HepG2 (cell line): ENCODE results near the gene PKIB. TPM values are rescaled to one million over a fixed set of nuclear protein-coding genes. Genes with fewer than 3 reads are reported as not detected.

Experiments
- ATAC-seq: fragments of 200-7000 bp; cut with Tn5 transposase; 3 replicates; pipeline ENCODE4 v1.9.1; 2020; ENCODE audit warnings: mild to moderate bottlenecking, moderate library complexity
- BruUV-seq: library from RNA; stranded (reverse); fragments of 400-500 nt; replicated peaks from 2 replicates; lab custom pipeline; 2021; lab: Mats Ljungman, UMichigan
- CTCF ChIA-PET: fragments of 300-600 bp; formaldehyde crosslinking; extraction: SDS; loops from one replicate; lab custom pipeline; 2021; ENCODE audit warnings: low total read pairs, inconsistent platforms, low intra/inter-chr PET ratio; lab: Yijun Ruan, JAX
- POLR2A ChIA-PET: fragments of 350-600 bp; sonication (Branson Sonifier 250); formaldehyde crosslinking; loops from one replicate; lab custom pipeline; 2020; ENCODE audit warnings: antibody characterized with exemption, inconsistent platforms; lab: Yijun Ruan, JAX
- DNase-seq: peaks from one replicate; pipeline ENCODE4 v3.0.0-alpha.2; 2015; ENCODE audit warnings: low spot score
- FAIRE-seq: peaks from 3 replicates; lab custom pipeline; 2011; peaks lifted over from hg19 to GRCh38; lab: Jason Lieb, UNC
- H2AFZ ChIP-seq: one replicate; pipeline ENCODE4 v1.6.1; 2011; ENCODE audit warnings: low read length, inconsistent platforms
- H3K27ac ChIP-seq: fragments of 300-600 bp; 3 replicates; pipeline ENCODE4 v1.8.0; 2011; ENCODE audit warnings: mixed run types, mild to moderate bottlenecking, mixed read lengths, low read length, inconsistent platforms; ENCODE audit not compliant: insufficient read depth; ENCODE audit errors: extremely low read length
- H3K27me3 ChIP-seq, 2 experiments: fragments of 200-600 bp in 1 of 2; 2 replicates in 1 of 2; 3 replicates in 1 of 2; pipeline versions ENCODE4 v1.6.0 to v1.8.0; 2011; ENCODE audit warnings: low read length in 2 of 2, mild to moderate bottlenecking in 2 of 2, moderate library complexity in 2 of 2, inconsistent platforms in 1 of 2; ENCODE audit not compliant: insufficient read depth in 2 of 2, control insufficient read depth in 1 of 2
- H3K36me3 ChIP-seq, 2 experiments: fragments of 200-600 bp in 1 of 2; replicated peaks in 1 of 2; 2 replicates in 1 of 2; 3 replicates in 1 of 2; pipeline versions ENCODE4 v1.5.1 to v1.8.0; 2011; ENCODE audit warnings: low read length in 2 of 2, inconsistent platforms in 1 of 2; ENCODE audit not compliant: insufficient read depth in 2 of 2, control insufficient read depth in 1 of 2
- H3K4me1 ChIP-seq: 2 replicates; pipeline ENCODE4 v1.5.1; 2012; ENCODE audit warnings: low read length, inconsistent platforms; ENCODE audit not compliant: insufficient read depth
- H3K4me2 ChIP-seq: 2 replicates; pipeline ENCODE4 v1.6.0; 2011; ENCODE audit warnings: low read depth, low read length, inconsistent platforms
- H3K4me3 ChIP-seq, 3 experiments: fragments of 200-600 bp in 1 of 3; sonication (generic), shearing (Covaris generic) in 1 of 3; replicated peaks in 1 of 3; 2 replicates each; pipeline ENCODE4 v1.5.1; 2011 to 2016; ENCODE audit warnings: low read length in 3 of 3, inconsistent platforms in 2 of 3, low read depth in 2 of 3, mild to moderate bottlenecking in 2 of 3, control low read depth in 1 of 3, mixed read lengths in 1 of 3; ENCODE audit not compliant: insufficient read depth in 1 of 3
- H3K79me2 ChIP-seq: one replicate; pipeline ENCODE4 v1.6.1; 2011; ENCODE audit warnings: low read length, inconsistent platforms; ENCODE audit not compliant: insufficient read depth
- H3K9ac ChIP-seq: 2 replicates; pipeline ENCODE4 v1.6.0; 2011; ENCODE audit warnings: mild to moderate bottlenecking, low read depth, low read length, inconsistent platforms; ENCODE audit not compliant: insufficient read depth
- H3K9me3 ChIP-seq: 2 replicates; pipeline ENCODE4 v1.5.1; 2012; ENCODE audit warnings: mild to moderate bottlenecking, low read length
- H4K20me1 ChIP-seq: 2 replicates; pipeline ENCODE4 v1.6.0; 2011; ENCODE audit warnings: inconsistent platforms, mild to moderate bottlenecking, low read length, moderate library complexity; ENCODE audit not compliant: insufficient read depth
- ATF7 ChIP-seq, 2 experiments: fragments of 450-650 bp in 1 of 2; sonication (generic) in 1 of 2; formaldehyde crosslinking in 1 of 2; IDR thresholded peaks; 2 replicates each; pipeline versions ENCODE4 v1.4.0 to v1.6.1; 2016 to 2020; ENCODE audit warnings: antibody characterized with exemption in 1 of 2, mild to moderate bottlenecking in 1 of 2, missing genetic modification reagents in 1 of 2
- CREB1 ChIP-seq, 2 experiments: fragments of 450-650 bp in 1 of 2; IDR thresholded peaks; 2 replicates each; pipeline ENCODE4 v1.6.1; 2016 to 2017; ENCODE audit warnings: control low read depth in 1 of 2, mild to moderate bottlenecking in 1 of 2, missing compliant biosample characterization in 1 of 2, missing genetic modification characterization in 1 of 2
- ONECUT2 ChIP-seq: sonication (generic); formaldehyde crosslinking; IDR thresholded peaks from 2 replicates; pipeline ENCODE4 v1.4.0; 2020; ENCODE audit warnings: missing genetic modification reagents
- REPIN1 ChIP-seq: sonication (generic); formaldehyde crosslinking; IDR thresholded peaks from 2 replicates; pipeline ENCODE4 v1.8.0; 2022; ENCODE audit warnings: missing genetic modification reagents, low read depth, mild to moderate bottlenecking, borderline replicate concordance
- STAG1 ChIP-seq: sonication (generic); formaldehyde crosslinking; IDR thresholded peaks from 2 replicates; pipeline ENCODE4 v1.4.0; 2020; ENCODE audit warnings: missing genetic modification reagents
- ZBTB21 ChIP-seq: sonication (generic); formaldehyde crosslinking; IDR thresholded peaks from 2 replicates; pipeline ENCODE4 v1.4.0; 2020; ENCODE audit warnings: missing genetic modification reagents
- ZFP37 ChIP-seq: sonication (generic); formaldehyde crosslinking; IDR thresholded peaks from 2 replicates; pipeline ENCODE4 v1.4.0; 2020; ENCODE audit warnings: missing genetic modification reagents, borderline replicate concordance
- WGBS: methylation state at CpG from one replicate; pipeline ENCODE4 v1.1.6; 2017; ENCODE audit warnings: low lambda C conversion rate; 5-methylcytosine and 5-hydroxymethylcytosine counted together
- in situ Hi-C: cut with HindIII; loops from 2 replicates; pipeline ENCODE4 v1.10.0; 2017; ENCODE audit warnings: low pct_unique_long_range_greater_than_20kb; ENCODE audit not compliant: extremely low pct_ligation_motif_present
- intact Hi-C: fragments of 100-400 bp; cut with micrococcal nuclease; formaldehyde crosslinking; loops from one replicate; pipeline ENCODE4 v1.10.0; 2022; ENCODE audit not compliant: unreplicated experiment
- polyA plus RNA-seq, 8 experiments: library from polyadenylated mRNA; depleted of rRNA in 3 of 8; stranded (reverse) in 7 of 8; unstranded in 1 of 8; fragments of >200 nt; fragmentation: Illumina TruSeq in 4 of 8; extraction: Trizol in 4 of 8; gene quantifications; 2 replicates each; pipeline versions ENCODE4 v1.2.1 to v1.2.3, GENCODE V29; 2011 to 2016; ENCODE audit warnings: low read depth in 4 of 8, missing spikeins in 1 of 8, mixed read lengths in 1 of 8; ENCODE audit not compliant: insufficient read depth in 1 of 8
- total RNA-seq, 5 experiments: library from RNA; depleted of rRNA; stranded (reverse); fragments of >200 nt; fragmentation: Illumina TruSeq; extraction: Trizol; gene quantifications; 2 replicates each; pipeline ENCODE4 v1.2.3, GENCODE V29; 2016; ENCODE audit warnings: low read depth in 1 of 5
- TF ChIP-seq, protein P1 (sequence below): sonication (generic); formaldehyde crosslinking; IDR thresholded peaks from 2 replicates; pipeline ENCODE4 v1.5.0; 2020; ENCODE audit warnings: mild to moderate bottlenecking, missing genetic modification reagents, moderate library complexity
- TF ChIP-seq, protein P2 (sequence below), 2 experiments: fragments of 450-650 bp in 1 of 2; sonication (generic) in 1 of 2; formaldehyde crosslinking in 1 of 2; IDR thresholded peaks; 2 replicates each; pipeline versions ENCODE4 v1.6.1 to v1.8.0; 2016 to 2022; ENCODE audit warnings: antibody characterized with exemption in 1 of 2, mild to moderate bottlenecking in 1 of 2, missing genetic modification reagents in 1 of 2

The PKIB gene
- total and polyA plus RNA-seq, 2 of the 13 experiments (the other 11 are each of a cell fraction or from before 2014, with no cell fraction given): 1.4 to 1.5 TPM

DNA sequence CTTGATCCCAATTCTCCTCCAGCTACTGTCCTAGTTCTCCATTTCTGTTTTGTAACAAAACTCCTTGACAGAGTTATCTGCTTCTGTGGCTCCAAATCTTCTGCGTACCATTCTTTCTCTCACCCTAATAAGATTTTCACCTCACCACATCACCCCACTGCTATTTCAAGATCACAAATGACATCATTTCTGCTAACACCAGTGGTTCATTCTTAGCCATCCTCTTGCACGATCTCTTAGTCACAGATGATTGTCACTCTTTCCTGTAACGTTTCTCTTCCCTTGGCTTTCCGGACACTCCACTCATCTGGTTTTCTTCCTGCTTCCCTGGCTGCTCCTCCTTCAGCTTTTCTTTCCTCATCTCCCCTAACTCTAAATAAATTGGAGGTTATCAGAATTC lies 112.5 kb downstream of the PKIB start:
- FAIRE-seq: no peak
- intact Hi-C loops: no loop called here

DNA sequence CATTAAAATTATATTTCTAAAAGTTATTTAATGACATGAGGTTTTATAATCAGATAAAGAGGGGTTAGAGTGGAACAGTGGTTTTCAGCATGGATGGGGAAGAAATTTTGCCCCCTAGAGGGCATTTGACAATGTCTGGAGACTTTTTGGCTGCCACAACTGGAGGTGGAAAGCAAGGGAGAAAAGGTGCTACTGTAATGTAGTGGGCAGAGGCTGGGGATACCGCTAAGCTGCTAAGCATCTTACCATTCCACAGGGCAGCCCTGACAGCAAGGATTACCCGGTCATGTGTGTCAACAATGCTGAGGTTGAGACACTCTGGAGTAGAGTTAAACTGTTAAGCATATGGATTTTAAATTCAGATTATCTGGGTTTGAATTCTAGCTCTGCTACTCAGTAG lies 116.4 kb downstream of the PKIB start:
- Histone ChIP-seq H2AFZ (no peak overlapping the region), H3K27me3 (no peaks in the 10 kb centered on the region; a peak in 1 of 5 replicates), H3K4me3 (no peak overlapping the region), H3K4me2 (no peak overlapping the region), H3K9ac (no peak overlapping the region), H3K4me1 (no peaks in the 10 kb centered on the region), H3K36me3 (no peaks in the 10 kb centered on the region), H3K9me3 (no peaks in the 10 kb centered on the region), H3K79me2 (no peaks in the 10 kb centered on the region), H4K20me1 (no peaks in the 10 kb centered on the region), H3K27ac (no peak overlapping the region)
- CTCF ChIA-PET: interaction anchor here (1.2 to 1.3 kb wide), 2 partner anchors 234 to 251 kb away, joined by 4 to 5 read pairs; no protein-coding TSS in a partner anchor
- FAIRE-seq (no peak), DNase-seq (peak; percentile 19), ATAC-seq (peak; percentile 82)
- WGBS: 42% methylated on average over 2 of the region's 2 CpGs
- in situ Hi-C loops: loop anchor here (5.0 to 25.0 kb wide), 3 partner anchors 111 to 586 kb away; no protein-coding TSS in a partner anchor
- BruUV-seq: no TSS peak
- POLR2A ChIA-PET: no interaction called here
- intact Hi-C loops: loop anchor here (1.0 to 5.0 kb wide), 2 partner anchors 234 to 344 kb away; no protein-coding TSS in a partner anchor
- TF ChIP-seq STAG1 (peak; percentile 30), REPIN1 (CRISPR knock-in tag) (no peak)
- TF ChIP-seq, protein P1, sequence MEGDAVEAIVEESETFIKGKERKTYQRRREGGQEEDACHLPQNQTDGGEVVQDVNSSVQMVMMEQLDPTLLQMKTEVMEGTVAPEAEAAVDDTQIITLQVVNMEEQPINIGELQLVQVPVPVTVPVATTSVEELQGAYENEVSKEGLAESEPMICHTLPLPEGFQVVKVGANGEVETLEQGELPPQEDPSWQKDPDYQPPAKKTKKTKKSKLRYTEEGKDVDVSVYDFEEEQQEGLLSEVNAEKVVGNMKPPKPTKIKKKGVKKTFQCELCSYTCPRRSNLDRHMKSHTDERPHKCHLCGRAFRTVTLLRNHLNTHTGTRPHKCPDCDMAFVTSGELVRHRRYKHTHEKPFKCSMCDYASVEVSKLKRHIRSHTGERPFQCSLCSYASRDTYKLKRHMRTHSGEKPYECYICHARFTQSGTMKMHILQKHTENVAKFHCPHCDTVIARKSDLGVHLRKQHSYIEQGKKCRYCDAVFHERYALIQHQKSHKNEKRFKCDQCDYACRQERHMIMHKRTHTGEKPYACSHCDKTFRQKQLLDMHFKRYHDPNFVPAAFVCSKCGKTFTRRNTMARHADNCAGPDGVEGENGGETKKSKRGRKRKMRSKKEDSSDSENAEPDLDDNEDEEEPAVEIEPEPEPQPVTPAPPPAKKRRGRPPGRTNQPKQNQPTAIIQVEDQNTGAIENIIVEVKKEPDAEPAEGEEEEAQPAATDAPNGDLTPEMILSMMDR (CRISPR knock-in tag): peak; percentile 48
- TF ChIP-seq, protein P2, sequence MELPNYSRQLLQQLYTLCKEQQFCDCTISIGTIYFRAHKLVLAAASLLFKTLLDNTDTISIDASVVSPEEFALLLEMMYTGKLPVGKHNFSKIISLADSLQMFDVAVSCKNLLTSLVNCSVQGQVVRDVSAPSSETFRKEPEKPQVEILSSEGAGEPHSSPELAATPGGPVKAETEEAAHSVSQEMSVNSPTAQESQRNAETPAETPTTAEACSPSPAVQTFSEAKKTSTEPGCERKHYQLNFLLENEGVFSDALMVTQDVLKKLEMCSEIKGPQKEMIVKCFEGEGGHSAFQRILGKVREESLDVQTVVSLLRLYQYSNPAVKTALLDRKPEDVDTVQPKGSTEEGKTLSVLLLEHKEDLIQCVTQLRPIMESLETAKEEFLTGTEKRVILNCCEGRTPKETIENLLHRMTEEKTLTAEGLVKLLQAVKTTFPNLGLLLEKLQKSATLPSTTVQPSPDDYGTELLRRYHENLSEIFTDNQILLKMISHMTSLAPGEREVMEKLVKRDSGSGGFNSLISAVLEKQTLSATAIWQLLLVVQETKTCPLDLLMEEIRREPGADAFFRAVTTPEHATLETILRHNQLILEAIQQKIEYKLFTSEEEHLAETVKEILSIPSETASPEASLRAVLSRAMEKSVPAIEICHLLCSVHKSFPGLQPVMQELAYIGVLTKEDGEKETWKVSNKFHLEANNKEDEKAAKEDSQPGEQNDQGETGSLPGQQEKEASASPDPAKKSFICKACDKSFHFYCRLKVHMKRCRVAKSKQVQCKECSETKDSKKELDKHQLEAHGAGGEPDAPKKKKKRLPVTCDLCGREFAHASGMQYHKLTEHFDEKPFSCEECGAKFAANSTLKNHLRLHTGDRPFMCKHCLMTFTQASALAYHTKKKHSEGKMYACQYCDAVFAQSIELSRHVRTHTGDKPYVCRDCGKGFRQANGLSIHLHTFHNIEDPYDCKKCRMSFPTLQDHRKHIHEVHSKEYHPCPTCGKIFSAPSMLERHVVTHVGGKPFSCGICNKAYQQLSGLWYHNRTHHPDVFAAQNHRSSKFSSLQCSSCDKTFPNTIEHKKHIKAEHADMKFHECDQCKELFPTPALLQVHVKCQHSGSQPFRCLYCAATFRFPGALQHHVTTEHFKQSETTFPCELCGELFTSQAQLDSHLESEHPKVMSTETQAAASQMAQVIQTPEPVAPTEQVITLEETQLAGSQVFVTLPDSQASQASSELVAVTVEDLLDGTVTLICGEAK (IDR thresholded peaks at IDR 0.05): no peak
- TF ChIP-seq, protein P2 (CRISPR knock-in tag; IDR thresholded peaks at IDR 0.05): no peak

More for the DNA sequence above, 112.5 kb downstream of the PKIB start:
- H3K9me3 ChIP-seq: no peaks in the 10 kb centered on the region
- no peak for TF ChIP-seq ONECUT2 (CRISPR knock-in tag)
- no peak for TF ChIP-seq ZFP37 (CRISPR knock-in tag)
- TF ChIP-seq ZBTB21 (CRISPR knock-in tag): no peak
- TF ChIP-seq ATF7 (IDR thresholded peaks at IDR 0.05): peak; percentile 70
- TF ChIP-seq ATF7 (CRISPR knock-in tag; IDR thresholded peaks at IDR 0.05): no peak
- TF ChIP-seq CREB1 (IDR thresholded peaks at IDR 0.05): peak; percentile 32; the same call in 1 of the 2 replicates
- no peak for TF ChIP-seq CREB1 (CRISPR knock-in tag; IDR thresholded peaks at IDR 0.05)
- TF ChIP-seq, all 625 proteins: peak for 2
- no TSS peak for BruUV-seq
- 45% methylated on average over 4 of the region's 4 CpGs for WGBS
- H3K79me2 ChIP-seq: no peaks in the 10 kb centered on the region
- no peak overlapping the region for H3K4me2 ChIP-seq
- no peak overlapping the region for H2AFZ ChIP-seq
- ChIA-PET CTCF (no interaction called here), POLR2A (no interaction called here)
- ATAC-seq (no peak), DNase-seq (no peak)
- H3K36me3 ChIP-seq: no peaks in the 10 kb centered on the region
- no peak overlapping the region for H3K9ac ChIP-seq
- H3K4me1 ChIP-seq: no peaks in the 10 kb centered on the region
- H3K27me3 ChIP-seq: no peaks in the 10 kb centered on the region; a peak in 1 of 5 replicates
- H4K20me1 ChIP-seq: no peaks in the 10 kb centered on the region; the same call in 1 of the 2 replicates
- H3K27ac ChIP-seq: no peak overlapping the region
- no peak overlapping the region for H3K4me3 ChIP-seq
- in situ Hi-C loops: no loop called here
